Fibroblast of lung (primary cell): Measurements from ENCODE around the gene PTPRA. TPM values are rescaled to one million over a fixed set of nuclear protein-coding genes. Genes with fewer than 3 reads are reported as not detected.

ENCODE experiments used
- DNase-seq, 2 donors: peaks; one replicate each; pipeline versions ENCODE4 v3.0.0 to v3.0.0-alpha.2; 2010; ENCODE audit warnings: low read depth in 2 of 2
- H2AFZ ChIP-seq: 2 replicates; pipeline ENCODE4 v1.5.1; 2012; ENCODE audit warnings: low read length, control low read depth, inconsistent platforms
- H3K27ac ChIP-seq: 2 replicates; pipeline ENCODE4 v1.5.1; 2011; ENCODE audit warnings: low read length, control low read depth; ENCODE audit not compliant: insufficient read depth
- H3K27me3 ChIP-seq: 2 replicates; pipeline ENCODE4 v1.5.1; 2011; ENCODE audit warnings: mild to moderate bottlenecking, low read length; ENCODE audit not compliant: control insufficient read depth, insufficient read depth
- H3K36me3 ChIP-seq: 2 replicates; pipeline ENCODE4 v1.5.1; 2011; ENCODE audit warnings: low read length; ENCODE audit not compliant: control insufficient read depth, insufficient read depth
- H3K4me1 ChIP-seq: 2 replicates; pipeline ENCODE4 v1.5.1; 2011; ENCODE audit warnings: low read length; ENCODE audit not compliant: control insufficient read depth, insufficient read depth; ENCODE audit errors: extremely low read depth
- H3K4me2 ChIP-seq: 2 replicates; pipeline ENCODE4 v1.5.1; 2011; ENCODE audit warnings: low read length, control low read depth; ENCODE audit not compliant: insufficient read depth; ENCODE audit errors: extremely low read depth
- H3K4me3 ChIP-seq, 4 experiments: fragments of 200-600 bp in 1 of 4; sonication (generic) in 1 of 4; replicated peaks in 1 of 4; 2 replicates each; pipeline ENCODE4 v1.5.1; 2011 to 2016; ENCODE audit warnings: low read length in 4 of 4, low read depth in 3 of 4, mild to moderate bottlenecking in 3 of 4, control low read depth in 2 of 4, inconsistent platforms in 1 of 4, mixed read lengths in 1 of 4; ENCODE audit not compliant: insufficient read depth in 1 of 4; ENCODE audit errors: control extremely low read depth in 1 of 4
- H3K79me2 ChIP-seq: 2 replicates; pipeline ENCODE4 v1.5.1; 2012; ENCODE audit warnings: mild to moderate bottlenecking, low read length, inconsistent platforms; ENCODE audit not compliant: control insufficient read depth, insufficient read depth
- H3K9ac ChIP-seq: 2 replicates; pipeline ENCODE4 v1.5.1; 2011; ENCODE audit warnings: mild to moderate bottlenecking, low read length, control low read depth; ENCODE audit not compliant: insufficient read depth
- H3K9me3 ChIP-seq: 2 replicates; pipeline ENCODE4 v1.5.1; 2012; ENCODE audit warnings: low read depth, low read length; ENCODE audit not compliant: control insufficient read depth, insufficient read depth
- H4K20me1 ChIP-seq: 2 replicates; pipeline ENCODE4 v1.5.1; 2011; ENCODE audit warnings: low read length; ENCODE audit not compliant: control insufficient read depth, insufficient read depth; ENCODE audit errors: extremely low read depth
- CTCF ChIP-seq, 2 donors: IDR thresholded peaks in 1 of 2; conservative IDR thresholded peaks in 1 of 2; 1 replicate in 1 of 2; 2 replicates in 1 of 2; pipeline ENCODE4 v1.5.1; 2011 to 2012; ENCODE audit warnings: low read length in 2 of 2, control low read depth in 1 of 2, inconsistent platforms in 1 of 2, low read depth in 1 of 2, mild to moderate bottlenecking in 1 of 2
- EZH2 ChIP-seq: IDR thresholded peaks from 2 replicates; pipeline ENCODE4 v1.5.1; 2012; ENCODE audit warnings: low read length, control low read depth, mild to moderate bottlenecking; ENCODE audit errors: missing control alignments
- polyA plus RNA-seq, 2 donors: library from polyadenylated mRNA; depleted of rRNA in 1 of 2; stranded (reverse) in 1 of 2; unstranded in 1 of 2; fragments of >200 nt; gene quantifications; 2 replicates each; pipeline ENCODE4 v1.2.1, GENCODE V29; 2011 to 2012; ENCODE audit warnings: missing spikeins in 1 of 2
- total RNA-seq: library from RNA; depleted of rRNA; stranded (reverse); fragments of >200 nt; gene quantifications from 2 replicates; pipeline ENCODE4 v1.2.1, GENCODE V29; 2014

Gene PTPRA
- total and polyA plus RNA-seq, 2 donors (not counting 1 experiment from before 2014, with no cell fraction given), result 27.9 to 127 TPM

DNA sequence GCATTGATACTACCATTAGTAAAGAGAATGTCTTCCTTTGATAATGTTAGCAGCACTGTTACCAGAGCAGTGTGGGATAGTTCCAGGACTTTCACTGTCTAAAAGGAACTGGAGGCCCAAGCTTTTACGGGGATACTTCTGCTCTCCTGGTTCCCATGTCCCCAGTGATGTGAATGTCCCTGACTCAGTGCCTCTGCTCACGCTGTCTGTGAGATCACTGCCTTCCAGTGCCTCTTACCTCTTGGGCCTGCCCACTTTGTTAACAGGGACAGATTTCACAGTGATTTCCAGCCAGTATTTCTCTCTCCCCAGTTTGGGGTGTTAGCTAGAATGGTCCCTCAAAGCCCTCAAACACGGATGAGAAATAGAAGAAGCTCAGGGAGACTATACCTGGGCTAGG lies 14.4 kb downstream of the PTPRA start:
- Histone ChIP-seq H3K9me3 (no peaks in the 10 kb centered on the region), H3K27ac (no peak overlapping the region), H3K79me2 (peaks cover 38% of the 10 kb centered on the region), H3K27me3 (no peaks in the 10 kb centered on the region), H2AFZ (no peak overlapping the region), H3K4me1 (no peaks in the 10 kb centered on the region), H3K9ac (no peak overlapping the region), H3K4me2 (no peak overlapping the region), H4K20me1 (no peaks in the 10 kb centered on the region), H3K4me3 (no peak overlapping the region), H3K36me3 (no peaks in the 10 kb centered on the region)
- DNase-seq, result no peak
- no peak for TF ChIP-seq CTCF (conservative IDR thresholded peaks at IDR 0.05 in 1 of 2, IDR thresholded peaks at IDR 0.05 in 1 of 2; ENCODE audit: low read depth in 1 of 2, low read length in 2 of 2)
- TF ChIP-seq EZH2, result no peak

DNA sequence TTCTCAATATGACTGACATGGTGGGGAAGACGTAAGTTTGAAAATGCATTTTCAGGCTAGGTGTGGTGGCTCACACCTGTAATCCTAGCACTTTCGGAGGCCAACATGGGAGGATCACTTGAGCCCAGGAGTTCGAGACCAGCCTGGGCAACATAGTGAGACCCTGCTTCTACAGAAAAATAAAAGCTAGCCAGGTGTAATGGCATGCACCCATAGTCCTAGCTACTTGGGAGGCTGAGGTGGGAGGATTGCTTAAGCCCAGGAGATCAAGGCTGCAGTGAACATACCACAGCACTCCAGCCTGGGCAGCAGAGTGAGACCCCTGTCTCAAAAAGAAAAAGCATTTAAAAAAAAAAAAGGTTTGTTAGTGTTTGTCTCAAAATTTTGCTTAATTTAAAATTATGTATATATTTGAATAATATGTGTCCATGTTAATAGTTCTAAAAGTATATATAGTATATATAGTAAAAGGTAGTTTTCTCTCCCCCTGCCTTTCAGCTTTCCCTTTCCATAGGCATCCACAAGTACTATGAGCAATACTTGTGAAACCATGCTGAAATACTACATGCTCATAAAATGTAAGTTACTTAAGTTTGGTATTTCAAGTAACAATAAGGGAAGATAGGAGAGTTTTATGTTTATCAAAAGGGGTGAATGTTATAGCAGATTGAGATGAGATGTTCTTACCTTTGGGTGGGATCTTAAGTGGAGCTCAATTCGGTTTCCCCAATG lies 15.1 kb downstream of the PTPRA start:
- no peaks in the 10 kb centered on the region for H3K36me3 ChIP-seq
- peaks cover 42% of the 10 kb centered on the region for H3K79me2 ChIP-seq
- DNase-seq, result peak in 1 of 2 donors; percentile 18
- H3K27me3 ChIP-seq, result no peaks in the 10 kb centered on the region
- no peak overlapping the region for H2AFZ ChIP-seq
- no peak overlapping the region for H3K4me3 ChIP-seq
- no peak overlapping the region for H3K9ac ChIP-seq
- no peak overlapping the region for H3K4me2 ChIP-seq
- no peaks in the 10 kb centered on the region for H3K9me3 ChIP-seq
- H4K20me1 ChIP-seq, result no peaks in the 10 kb centered on the region
- H3K4me1 ChIP-seq, result no peaks in the 10 kb centered on the region
- no peak for TF ChIP-seq CTCF (conservative IDR thresholded peaks at IDR 0.05 in 1 of 2, IDR thresholded peaks at IDR 0.05 in 1 of 2; ENCODE audit: low read depth in 1 of 2, low read length in 2 of 2)
- TF ChIP-seq EZH2, result no peak
- H3K27ac ChIP-seq, result no peak overlapping the region

DNA sequence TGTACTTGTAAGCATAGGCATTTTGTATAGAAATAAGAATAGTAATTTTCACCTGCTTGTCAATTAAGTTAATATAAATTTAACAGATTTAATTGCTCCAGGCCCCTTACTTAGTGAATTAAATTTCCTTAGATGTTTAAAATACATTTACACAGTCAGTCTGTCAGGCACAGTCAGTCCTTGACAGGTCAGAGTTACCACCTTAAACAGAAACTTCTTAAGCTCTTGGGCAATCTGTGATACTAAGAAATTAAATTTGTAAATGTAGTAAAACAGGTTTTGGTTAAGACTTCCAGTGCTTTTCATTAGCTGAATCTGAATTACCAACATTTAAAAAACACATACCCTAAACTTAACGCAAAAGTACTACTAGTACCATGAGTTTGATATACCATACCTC lies 15.9 kb downstream of the PTPRA start:
- H3K27ac ChIP-seq, result no peak overlapping the region
- peaks cover 41% of the 10 kb centered on the region for H3K79me2 ChIP-seq
- no peak overlapping the region for H3K9ac ChIP-seq
- TF ChIP-seq EZH2 (no peak), CTCF (conservative IDR thresholded peaks at IDR 0.05 in 1 of 2, IDR thresholded peaks at IDR 0.05 in 1 of 2; ENCODE audit: low read depth in 1 of 2, low read length in 2 of 2) (no peak)
- DNase-seq, result no peak
- H3K4me3 ChIP-seq, result no peak overlapping the region
- H3K9me3 ChIP-seq, result no peaks in the 10 kb centered on the region
- no peaks in the 10 kb centered on the region for H3K27me3 ChIP-seq
- no peak overlapping the region for H3K4me2 ChIP-seq
- no peak overlapping the region for H2AFZ ChIP-seq
- no peaks in the 10 kb centered on the region for H4K20me1 ChIP-seq
- H3K4me1 ChIP-seq, result no peaks in the 10 kb centered on the region
- H3K36me3 ChIP-seq, result no peaks in the 10 kb centered on the region
